Amniotic epithelial cell (primary cell): ENCODE measurements around the gene ACP4.

Experiments
- DNase-seq: peaks from one replicate; pipeline ENCODE4 v3.0.0-alpha.2; 2010; ENCODE audit warnings: low read depth

The ACP4 gene

GRCh38 chr19:50844296-50844935 lies 54.2 kb downstream of the ACP4 start:
- no peak for DNase-seq
